ENCODE measurements around the gene PRR22.

GRCh38 chr19:5824751-5825150 is 40.2 kb upstream of the PRR22 start:
- TF ChIP-seq EP300 (IDR thresholded peaks at IDR 0.05; ENCODE audit: borderline replicate concordance) (no peak), TAF1 (IDR thresholded peaks at IDR 0.05; ENCODE audit: low read depth) (no peak), RAD21 (IDR thresholded peaks at IDR 0.05; ENCODE audit: low read depth) (no peak), MAX (IDR thresholded peaks at IDR 0.05) (no peak), TEAD4 (IDR thresholded peaks at IDR 0.05) (no peak), YY1 (IDR thresholded peaks at IDR 0.05; ENCODE audit: low read depth) (no peak), CEBPB (IDR thresholded peaks at IDR 0.05) (no peak), CREB1 (IDR thresholded peaks at IDR 0.05; ENCODE audit: low read depth) (no peak), EGR1 (IDR thresholded peaks at IDR 0.05) (no peak), USF1 (IDR thresholded peaks at IDR 0.05) (no peak), FOXM1 (IDR thresholded peaks at IDR 0.05; ENCODE audit: borderline replicate concordance, low read depth) (no peak)

Measured in Ishikawa (cell line).